Spleen (tissue), 7 donors: Measurements from ENCODE around the gene NRN1.

Source experiments
- CTCF ChIP-seq, 11 experiments: fragments of 200-600 bp in 7 of 11; fragments of 450-650 bp in 4 of 11; sonication (generic) in 4 of 11; IDR thresholded peaks in 8 of 11; conservative IDR thresholded peaks in 3 of 11; 1 replicate in 7 of 11; 2 replicates in 4 of 11; pipeline versions ENCODE4 v1.4.0 to v1.8.0; 2016 to 2021; ENCODE audit warnings: antibody characterized with exemption in 11 of 11, inconsistent platforms in 4 of 11, mild to moderate bottlenecking in 1 of 11
- POLR2A ChIP-seq, 3 donors: fragments of 450-650 bp; IDR thresholded peaks; one replicate each; pipeline ENCODE4 v1.5.1; 2017; ENCODE audit warnings: antibody characterized with exemption in 3 of 3, mild to moderate bottlenecking in 1 of 3
- POLR2AphosphoS5 ChIP-seq, 3 donors: sonication (generic); formaldehyde crosslinking; IDR thresholded peaks; one replicate each; pipeline ENCODE4 v1.5.1; 2017; ENCODE audit warnings: antibody characterized with exemption in 3 of 3
- donor health status: DM: no; HTN: no; CAD: no; lungs with moderate emphysema.
- donor health status: DM: no; HTN: no; CAD: no.
- donor health status: DM: no; HTN: no; CAD: no.

GRCh38 chr6:5990786-5991185 is 15.9 kb downstream of the NRN1 start:
- TF ChIP-seq POLR2AphosphoS5 (IDR thresholded peaks at IDR 0.05) (no peak), CTCF (IDR thresholded peaks at IDR 0.05 in 8 of 11, conservative IDR thresholded peaks at IDR 0.05 in 3 of 11) (no peak), POLR2A (IDR thresholded peaks at IDR 0.05) (no peak)
